OCI-LY3 (cell line): ENCODE measurements around the gene ARHGAP24.

Source experiments
- CTCF ChIP-seq: fragments of 200-600, 300-600 bp; sonication (generic); IDR thresholded peaks from 2 replicates; pipeline ENCODE4 v1.5.1; 2014; ENCODE audit warnings: antibody characterized with exemption, low read length, low read depth
- EZH2phosphoT487 ChIP-seq: fragments of 200-600 bp; shearing (Covaris generic); IDR thresholded peaks from 2 replicates; pipeline ENCODE4 v1.6.1; 2018; ENCODE audit warnings: antibody characterized with exemption, mixed run types, low read depth

- TF ChIP-seq CTCF (no peak), EZH2phosphoT487 (no peak)
These were observed 367.6 kb downstream of the ARHGAP24 start for GRCh38 chr4:85842540-85842939.
